Activated CD8-positive, alpha-beta memory T cell treated with anti-CD3 and anti-CD28 coated beads, Interleukin-2, amount 50 U/mL, for 24 hours (primary cell): ENCODE measurements around the gene L1CAM.

ENCODE experiments used
- DNase-seq: peaks from one replicate; pipeline ENCODE4 v3.0.0-alpha.2; 2020; ENCODE audit errors: extremely low read depth

Gene L1CAM

DNA sequence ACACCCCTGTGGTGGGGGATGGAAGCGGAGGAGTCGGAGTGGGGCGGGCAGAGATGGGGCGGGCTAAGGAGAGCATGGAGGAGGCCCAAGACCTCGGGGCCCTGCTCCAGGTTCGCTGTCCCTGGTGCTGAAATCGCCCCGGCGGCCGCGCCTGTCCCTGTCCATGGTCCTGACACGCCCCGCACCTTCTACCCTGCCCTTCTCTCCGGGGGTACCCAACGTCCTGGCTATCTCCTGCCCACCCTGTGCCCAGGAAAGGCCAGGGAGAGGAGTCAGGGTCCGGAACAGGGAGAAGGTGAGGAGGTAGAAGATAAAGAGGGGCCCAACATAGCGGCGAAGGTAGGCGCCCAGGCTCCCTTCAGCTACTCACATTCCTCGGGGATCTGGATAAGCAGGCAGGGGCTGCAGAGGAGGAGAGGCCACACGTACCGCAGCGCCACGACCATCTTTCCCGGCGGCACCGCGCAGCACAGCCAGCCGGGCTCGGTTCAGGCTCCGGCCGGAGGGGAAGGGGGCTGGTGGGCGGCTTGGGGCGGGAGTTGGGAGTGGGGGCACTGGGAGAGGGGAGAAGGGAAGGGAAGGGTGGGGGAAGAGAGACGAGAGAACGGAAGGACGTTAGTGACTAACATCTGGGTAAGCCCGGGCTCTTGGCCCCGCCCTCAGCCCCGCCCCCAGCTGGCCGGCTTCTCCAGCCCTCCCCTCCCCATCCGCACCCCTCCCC is 10.4 kb downstream of the L1CAM start:
- DNase-seq = peak; percentile 6

DNA sequence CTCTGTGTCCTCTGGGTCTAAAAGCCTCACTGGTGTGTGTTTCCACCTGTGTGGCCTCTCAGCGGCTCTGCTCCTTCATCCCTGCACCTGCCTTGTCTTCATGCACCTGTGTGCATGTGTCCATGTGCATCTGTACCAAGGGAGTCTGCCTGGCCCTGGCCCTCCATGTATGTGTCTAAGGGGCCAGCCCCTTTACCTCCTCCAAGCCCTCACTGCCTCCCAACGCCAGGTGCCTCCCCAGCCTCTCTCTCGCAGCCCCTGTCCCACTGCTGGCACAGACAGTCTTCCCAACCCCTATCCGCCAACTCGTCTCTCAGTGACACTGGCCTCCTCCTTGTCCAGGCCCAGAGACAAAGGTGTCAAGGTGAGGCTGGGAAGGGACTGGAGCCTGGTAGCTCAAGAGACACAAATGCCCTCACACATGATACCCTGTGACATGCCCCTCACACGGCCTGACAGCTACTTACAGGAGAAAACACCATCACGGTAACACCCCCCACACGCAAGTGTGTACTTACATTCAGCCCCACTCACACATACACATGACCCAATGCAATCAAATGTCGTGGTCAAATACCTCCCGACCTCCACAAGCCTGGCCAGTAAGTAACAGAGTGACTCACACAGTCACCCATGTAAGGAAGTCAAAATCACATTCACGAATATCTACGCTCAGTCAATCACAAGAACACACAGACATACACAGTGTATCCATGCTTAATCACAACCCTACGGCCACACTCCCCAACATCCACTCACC is 11.4 kb downstream of the L1CAM start:
- no peak for DNase-seq

DNA sequence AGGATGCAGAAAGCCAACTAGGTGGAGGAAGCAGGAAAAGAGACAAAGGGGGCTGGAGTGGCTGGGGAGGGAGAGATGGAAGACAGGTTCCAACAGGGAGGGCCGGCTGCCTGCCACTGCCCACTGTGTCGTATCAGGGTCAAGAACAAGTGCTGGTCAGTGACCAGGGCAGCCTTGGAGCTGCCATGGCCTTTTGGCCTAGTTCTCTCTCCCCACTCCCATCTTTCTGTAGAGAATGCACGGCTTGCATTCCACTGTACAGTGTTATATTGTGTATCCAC is 11.9 kb downstream of the L1CAM start:
- no peak for DNase-seq

DNA sequence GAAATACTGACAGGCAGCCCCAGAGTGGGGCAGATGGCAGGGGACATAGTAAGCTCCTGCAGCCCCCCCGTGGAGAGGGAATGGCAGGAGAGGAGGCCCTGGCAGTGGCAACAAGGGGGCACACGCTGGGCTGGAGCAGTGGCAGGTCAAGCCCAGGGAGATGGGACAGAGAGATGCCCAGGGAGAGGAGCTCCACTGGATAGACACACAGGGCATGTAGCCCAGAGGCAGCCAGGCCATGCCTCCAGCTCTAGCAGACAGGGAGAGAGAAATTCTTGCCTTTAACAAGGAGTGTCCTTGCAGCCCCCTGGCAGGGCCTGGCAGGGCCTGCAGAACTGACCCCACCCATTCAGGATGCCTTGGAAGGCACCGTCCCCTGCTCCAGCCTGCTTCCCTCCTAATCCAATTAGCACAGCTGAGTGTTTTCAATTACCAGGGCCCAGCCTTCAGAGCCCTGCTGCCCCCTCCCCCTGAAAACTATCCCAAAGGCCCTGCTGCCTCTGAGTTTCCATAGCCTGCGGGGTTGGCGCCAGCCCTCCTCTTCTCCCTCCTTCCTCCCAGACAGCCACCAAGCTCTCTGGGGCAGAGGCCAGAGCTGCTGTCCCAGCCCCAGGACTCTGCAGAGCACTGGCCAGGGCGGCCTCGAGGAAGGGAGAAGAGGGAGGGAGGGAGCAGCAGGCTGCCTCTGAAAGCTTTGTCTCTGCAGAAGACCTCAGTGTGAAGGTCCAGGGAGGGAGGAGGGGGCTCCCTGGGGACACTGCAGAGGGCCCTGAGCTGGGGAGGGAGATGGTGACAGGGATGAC is 12.5 kb downstream of the L1CAM start:
- no peak for DNase-seq

DNA sequence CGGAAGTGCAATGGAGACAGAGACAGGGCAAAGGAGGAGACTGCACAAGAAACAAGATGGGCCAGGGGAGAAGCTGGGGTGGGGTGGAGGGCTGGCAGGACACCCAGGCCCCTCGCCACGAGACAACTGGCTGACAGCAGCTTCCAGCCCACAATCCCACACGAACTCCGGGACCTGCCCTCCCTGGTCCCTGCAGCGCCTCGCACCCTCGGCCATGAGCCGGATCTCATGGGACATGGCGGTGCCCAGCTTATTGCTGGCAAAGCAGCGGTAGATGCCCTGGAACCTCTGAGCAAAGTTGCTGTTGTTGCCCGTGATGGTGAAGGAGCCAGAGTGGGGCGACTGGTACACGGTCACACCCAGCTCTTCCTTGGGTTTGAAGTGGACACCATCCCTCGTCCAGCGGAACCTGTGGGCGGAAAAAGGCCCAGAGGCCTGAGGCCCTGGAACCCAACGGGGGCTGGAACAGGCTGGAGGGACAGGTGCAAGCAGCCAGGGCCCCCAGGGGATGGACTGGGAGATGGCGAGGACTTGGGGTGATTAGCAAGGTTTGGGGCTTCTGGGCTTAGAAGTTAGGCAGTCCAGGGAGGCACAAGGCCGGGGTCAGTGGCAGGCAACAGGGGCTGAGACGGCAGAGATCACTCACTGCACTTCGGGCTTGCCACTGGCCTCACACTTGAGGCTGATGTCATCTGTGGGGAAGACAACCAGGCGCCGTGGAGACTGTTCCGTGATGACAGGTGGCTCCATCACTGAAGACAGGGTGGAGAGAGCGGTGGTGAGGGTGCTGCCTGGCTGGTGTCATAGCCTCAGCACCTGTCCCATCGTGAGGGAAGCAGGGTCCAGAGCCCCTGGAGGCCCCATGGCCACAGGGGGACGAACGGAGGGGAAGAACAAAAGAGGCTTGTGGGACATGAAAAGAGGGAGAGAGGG is 13.8 kb downstream of the L1CAM start:
- DNase-seq = no peak

DNA sequence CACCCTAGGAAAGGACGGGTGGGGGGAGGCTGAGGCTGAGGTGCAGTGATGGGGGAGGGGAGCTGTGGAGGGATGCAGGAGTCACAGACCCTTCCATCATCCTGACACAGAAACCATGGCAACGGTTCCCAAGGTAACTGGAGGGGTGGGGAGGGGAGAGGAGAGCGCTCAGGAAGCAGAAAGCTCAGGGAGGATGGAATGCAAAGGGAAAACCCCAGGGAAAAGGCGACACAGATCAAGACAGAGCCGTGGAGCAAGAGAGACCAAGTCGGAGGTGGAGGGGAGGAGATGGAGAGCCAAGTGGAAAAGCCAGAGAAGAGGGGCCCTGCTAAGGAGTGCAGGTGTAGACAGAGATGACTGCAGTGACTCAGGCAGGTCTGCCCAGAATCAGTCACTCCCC is 14.5 kb downstream of the L1CAM start:
- no peak for DNase-seq

DNA sequence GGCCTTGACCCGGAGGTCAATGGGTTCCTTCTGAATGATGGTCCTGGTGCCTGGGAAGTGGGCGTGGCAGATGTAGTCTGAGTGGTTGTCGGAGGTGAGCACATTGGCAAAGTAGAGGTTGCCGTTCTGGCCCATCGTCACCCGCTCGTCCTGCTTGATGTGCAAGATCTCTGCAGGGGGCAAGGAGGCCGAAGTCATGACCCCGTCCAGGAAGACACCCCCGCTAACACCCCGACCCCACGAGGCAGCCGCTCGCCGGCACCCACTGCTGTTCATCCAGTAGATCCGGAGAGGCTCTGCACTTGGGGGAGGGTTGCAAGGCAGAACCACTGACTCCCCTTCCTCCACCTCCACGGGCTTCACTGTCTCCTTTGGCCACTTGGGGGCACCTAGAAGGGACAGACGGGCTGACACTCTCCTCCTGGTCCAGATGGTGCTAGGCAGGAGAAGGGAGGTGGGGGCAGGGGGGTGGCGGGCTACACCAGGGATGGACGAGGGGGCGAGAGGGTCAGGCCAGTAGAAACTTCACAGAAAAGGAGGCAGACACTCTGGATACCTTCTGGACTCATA is 15.1 kb downstream of the L1CAM start:
- DNase-seq = no peak

DNA sequence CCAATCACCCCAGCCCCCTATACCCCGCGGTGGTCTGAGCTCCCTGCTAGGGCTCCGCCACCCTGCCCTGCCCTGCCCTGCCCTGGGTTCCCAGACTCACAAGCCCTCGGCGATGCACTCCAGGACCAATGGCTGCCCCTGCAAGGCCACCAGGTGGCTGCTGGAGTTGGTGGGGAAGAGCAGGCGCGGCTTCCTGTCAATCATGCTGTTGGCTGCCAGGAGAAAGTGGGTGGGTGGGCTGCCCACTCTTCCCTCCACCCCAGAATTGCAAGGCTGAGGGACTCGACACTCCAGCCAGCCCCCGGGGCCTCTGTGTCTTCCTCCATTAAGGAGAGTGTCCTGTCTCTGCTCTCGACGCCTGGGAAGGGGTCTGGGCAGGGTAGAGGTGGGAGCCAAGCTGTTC is 15.7 kb downstream of the L1CAM start:
- DNase-seq = no peak

DNA sequence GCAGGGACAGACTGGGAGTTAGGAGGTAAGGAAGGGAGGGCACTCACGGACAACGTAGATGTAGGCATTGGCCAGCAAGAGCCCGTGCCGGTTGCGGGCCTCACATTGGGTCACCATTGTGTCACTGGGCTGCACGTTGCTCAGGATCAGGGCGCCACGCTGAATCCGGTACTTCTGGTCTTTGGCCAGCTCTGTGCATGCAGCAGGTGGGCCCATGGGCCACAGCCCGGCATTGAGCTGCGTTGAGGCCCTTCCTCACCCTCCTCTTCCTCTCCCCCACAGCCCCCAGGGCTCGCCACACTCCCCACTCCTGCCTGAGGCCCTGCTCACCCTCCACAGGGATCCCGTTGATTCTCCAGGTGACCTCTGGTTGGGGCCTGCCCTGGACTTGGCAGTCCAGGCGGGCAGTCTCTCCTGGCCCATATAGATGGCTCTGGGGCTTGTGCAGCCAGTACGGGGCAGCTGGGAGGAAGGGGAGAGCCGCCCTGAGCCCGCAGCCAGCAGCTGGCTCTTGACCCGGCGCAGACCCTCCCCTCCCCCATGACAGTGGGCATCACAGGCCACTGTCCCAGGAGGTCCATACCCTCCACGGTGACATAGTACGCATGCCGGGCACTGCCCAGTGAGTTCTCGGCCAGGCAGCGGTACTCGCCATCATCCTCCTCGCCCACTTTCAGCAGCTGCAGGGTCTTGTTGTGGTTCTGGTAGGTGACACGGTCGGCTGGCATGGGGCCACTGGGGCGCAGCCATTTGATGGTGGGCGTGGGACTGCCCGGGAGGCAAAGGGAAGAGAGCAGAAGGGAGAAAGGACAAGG is 16.3 kb downstream of the L1CAM start:
- DNase-seq = no peak

DNA sequence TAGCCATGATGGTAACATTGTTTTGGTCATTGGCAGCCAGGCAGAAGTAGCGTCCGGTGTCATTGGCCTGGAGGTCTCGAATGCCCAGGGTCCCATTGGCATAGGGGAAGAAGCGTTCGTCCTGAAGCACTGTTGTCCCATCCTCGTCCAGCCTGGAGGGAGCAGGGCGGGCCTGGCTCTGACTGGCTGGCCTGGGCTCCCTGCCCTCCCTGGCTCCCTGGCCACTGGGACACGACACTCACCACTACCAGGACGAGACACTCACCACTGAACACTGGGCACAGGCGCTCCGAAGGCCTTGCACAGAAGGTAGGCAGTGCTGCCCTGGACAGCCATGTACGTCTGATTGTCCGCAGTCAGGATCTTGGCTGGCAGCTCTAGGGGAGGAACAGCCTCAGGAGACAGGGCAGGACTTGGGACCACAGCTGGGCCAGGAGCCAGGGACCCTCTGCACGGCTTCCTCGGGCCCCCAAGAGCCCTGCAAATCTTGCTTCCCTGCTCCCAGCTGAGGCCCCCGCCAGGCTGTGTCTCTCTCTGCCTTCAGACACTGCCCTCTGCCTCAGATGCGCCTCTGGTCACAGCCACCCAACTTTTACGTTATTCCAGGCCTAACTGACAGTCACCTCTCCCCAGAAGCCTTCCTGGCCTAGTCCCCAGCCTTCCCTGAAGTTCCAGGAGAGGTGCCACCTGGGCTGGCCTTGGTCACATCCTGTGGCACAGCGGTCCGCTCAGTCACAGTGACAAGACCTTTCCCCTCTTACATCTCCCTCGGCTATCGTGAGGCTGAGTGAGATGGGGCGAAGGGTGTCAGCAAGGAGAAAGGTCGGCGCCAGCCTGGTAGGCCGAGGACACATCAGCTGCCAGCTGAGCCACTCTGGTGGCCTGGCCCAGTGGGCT is 17.1 kb downstream of the L1CAM start:
- DNase-seq = no peak

DNA sequence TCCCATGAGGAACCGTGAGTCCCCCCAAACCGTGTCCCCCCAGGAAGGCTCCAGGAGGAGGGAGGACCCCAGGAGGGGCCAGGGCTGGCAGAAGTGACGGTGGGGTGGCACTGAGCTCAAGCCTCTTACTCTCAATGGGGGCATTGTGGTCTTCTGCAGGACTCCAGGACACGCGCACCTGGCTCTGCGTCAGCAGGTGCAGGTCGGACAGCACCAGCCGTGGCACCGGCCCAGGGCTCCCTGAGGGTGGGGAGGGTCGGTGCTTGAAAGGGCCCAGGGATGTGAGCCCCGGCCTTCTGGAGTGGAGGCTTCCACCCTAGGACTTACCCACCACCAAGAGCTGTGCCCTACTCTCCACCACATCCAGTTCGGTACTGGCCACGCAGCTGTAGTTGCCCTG is 18.3 kb downstream of the L1CAM start:
- no peak for DNase-seq

DNA sequence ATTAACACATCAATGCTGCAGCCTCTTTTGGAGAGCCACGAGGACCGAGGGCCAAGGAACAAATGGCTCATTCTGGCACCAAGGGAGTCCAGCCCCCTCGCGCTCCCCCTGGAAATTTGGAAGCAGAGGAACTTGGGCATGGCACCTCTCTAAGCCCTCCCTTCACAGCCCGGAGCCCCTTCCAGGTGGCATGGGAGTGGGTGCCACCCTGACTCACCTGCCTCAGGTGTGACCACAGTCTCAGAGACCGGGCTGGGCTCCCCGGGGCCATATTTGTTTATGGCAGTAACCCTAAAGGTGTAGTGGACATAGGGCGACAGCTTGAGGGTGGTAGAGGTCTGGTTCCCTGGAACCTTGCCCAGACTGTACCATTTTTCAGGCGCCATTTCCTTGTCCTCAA is 18.8 kb downstream of the L1CAM start:
- DNase-seq = no peak

DNA sequence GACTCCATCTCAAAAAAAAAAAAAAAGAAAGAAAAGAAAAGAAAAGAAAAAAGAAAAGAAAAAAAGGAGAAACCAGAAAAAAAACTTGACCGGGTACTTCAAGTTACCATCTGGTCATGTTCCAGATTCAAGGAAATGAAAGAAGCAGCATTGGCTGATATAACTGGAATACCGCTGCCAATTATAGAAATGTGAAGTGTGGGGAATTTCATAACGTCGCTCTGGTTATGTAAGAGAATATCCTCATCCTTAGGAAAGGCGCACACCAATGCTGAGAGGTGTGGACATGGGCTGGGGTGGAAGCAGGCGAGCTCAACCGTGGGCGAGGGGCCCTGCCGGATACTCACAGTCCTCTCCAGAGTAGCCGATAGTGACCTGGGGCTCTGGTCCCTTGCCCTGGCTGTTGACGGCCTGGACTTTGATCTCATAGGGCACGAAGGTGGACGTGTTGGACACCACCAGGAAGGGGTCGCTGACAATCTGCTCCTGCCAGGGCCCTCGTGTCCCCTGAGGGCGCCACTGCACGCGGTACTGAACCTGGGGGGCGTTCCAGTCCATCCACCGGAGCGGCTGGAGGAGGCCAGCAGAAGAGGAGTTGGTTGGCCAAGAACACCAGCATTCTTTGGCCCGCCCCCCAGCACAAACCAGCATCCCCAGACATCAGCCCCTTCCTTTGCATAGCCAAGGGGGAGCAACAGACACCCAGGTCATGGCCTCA is 19.5 kb downstream of the L1CAM start:
- no peak for DNase-seq

DNA sequence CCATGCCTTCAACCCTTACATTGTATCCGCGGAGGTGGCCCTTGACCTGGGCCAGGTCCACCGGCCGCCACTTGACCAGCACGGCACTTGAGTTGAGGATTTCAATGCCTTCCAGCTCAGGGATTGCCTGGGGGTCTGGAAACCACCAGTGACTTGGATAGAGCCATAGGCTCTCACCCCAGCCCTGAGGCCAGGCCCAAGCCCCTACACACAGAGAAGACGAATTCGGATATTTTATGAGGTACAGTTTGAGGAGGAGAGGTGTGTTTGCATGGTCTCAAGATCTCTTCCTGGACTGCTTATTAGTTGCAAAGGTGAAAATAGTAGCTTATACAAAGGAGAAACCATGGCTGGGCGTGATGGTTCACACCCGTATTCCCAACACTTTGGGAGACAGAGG is 20.3 kb downstream of the L1CAM start:
- no peak for DNase-seq

DNA sequence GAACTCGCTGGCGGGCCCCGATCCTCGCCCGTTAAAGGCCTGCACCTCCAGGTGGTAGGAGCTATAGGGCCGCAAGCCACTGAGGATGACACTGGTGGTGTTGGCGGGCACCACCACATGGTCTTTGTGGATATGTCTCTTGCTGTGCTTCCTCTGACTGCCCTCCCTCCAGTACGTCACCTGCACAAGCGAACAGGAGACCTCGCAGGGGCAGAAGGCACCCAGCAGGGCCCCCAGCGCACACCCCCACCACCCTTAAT is 20.7 kb downstream of the L1CAM start:
- no peak for DNase-seq

DNA sequence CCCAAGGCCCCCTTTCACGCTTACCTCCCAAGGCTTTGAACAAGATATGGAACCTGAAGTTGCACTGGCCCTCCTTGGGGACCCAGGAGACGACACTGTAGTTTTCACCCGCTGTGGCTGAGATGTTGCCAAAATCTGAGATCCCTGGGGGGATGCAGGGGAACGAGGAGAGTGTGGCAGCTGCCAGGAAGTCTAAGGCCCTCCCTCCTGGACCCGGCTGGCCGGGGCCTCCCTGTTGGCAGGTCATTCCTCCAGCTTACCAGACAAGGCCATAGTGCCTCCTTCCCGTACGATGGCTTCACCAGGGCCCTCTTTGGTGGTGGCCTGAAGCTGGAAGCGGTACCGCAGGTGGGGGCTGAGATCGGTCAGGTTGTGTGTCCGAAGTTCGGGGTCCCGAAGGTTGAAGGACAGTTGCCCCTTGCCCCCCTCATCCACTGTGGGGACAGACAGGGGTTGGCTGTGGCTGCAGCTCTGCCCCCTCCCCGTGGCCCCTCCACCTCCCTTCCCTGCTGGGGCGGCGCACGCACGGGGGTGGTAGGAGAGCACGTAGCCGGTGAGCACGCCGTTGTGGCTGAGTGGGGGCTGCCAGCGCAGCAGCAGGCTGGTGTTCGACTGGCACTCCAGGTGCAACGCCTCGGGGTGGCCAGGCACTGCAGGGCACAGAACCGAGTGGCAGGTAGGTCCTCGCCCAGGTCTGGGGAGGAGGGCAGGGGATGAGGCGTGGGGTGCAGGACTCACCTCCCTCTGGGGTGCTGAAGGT is 21.2 kb downstream of the L1CAM start:
- no peak for DNase-seq

DNA sequence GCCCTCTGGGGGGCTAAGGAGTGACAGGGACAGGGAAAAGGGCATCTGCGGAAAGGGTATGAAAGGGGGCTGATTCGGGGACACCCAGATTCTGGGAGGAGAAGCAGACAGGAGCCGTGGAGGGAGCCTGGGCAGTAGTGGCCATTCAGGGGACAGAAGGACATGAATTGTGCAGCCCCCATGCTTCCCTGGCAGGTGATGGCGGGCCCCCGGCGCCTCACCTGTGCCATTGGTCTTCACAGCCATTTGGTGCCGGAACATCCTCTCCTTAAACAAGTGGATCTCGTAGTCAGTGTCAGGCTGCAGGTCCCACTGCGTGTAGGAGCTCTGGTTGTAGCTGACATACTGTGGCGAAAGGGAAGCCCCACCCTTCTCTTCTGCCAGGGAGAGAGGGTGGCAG is 21.9 kb downstream of the L1CAM start:
- no peak for DNase-seq

DNA sequence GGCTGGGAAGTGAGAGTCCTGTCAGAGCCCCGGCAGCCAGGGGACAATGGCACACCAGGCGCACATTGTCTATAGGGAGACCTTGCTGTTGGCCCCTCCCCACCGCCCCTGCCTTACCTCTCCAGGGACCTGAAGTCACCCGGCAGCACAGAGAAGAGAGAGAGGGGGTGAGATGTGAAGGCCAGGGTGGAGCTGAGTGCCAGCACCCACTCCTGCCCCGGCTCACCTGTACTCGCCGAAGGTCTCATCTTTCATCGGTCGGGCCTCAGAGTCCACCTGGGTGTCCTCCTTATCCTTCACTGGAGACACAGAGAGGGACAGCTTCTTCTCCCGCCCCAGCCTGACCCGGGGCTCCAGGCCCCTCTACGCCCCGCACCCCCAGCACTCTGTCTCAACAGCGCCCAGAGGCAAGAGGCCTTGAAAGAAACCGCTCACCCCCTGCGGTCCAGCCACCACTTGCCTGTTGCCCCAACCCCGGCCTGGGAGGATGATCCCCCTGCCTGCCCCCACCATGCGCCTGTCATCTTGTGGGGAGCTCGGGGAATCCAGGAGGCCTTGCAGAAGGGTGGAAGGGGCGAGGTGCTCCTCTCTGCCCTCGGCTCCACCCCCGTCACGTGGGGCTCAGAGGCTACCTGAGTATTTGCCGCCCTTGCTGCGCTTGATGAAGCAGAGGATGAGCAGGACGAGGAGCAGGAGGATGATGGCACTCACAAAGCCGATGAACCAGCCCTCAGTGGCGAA is 22.6 kb downstream of the L1CAM start:
- DNase-seq = no peak
